Testis (tissue), 2 donors: Measurements from ENCODE around the gene TPR.

Experiments
- CTCF ChIP-seq, 3 experiments: fragments of 450-650 bp in 2 of 3; fragments of 200-600 bp in 1 of 3; sonication (generic) in 1 of 3; IDR thresholded peaks; one replicate each; pipeline ENCODE4 v1.5.1; 2016 to 2019; ENCODE audit warnings: antibody characterized with exemption in 3 of 3, mild to moderate bottlenecking in 2 of 3, moderate library complexity in 1 of 3
- POLR2A ChIP-seq: fragments of 450-650 bp; IDR thresholded peaks from one replicate; pipeline ENCODE4 v1.6.1; 2017; ENCODE audit warnings: antibody characterized with exemption, mild to moderate bottlenecking, moderate library complexity

- TF ChIP-seq CTCF (IDR thresholded peaks at IDR 0.05) (no peak), POLR2A (no peak)
These were observed 104.0 kb downstream of the TPR start for GRCh38 chr1:186271032-186271431.
